ENCODE data around the gene CRAMP1.

CRAMP1 gene

DNA sequence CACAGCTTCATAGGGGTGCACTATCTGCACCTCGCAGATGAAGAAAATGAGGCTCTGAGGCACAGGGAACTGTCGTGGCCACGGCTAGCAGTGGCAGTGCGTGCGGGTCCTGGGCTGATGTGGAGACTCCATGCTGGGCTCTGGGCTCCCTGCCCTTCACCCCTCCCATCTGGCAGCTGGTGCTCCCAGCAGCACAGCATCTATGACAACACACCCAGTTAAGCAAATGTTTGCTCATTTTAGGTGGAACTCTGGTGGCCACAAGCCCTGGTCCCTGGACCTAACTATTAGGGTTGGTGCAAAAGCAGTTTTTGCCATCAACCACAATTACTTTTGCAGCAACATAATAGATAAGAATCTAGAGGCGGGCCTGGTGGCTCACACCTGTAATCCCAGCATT is 31.2 kb upstream of the CRAMP1 start:
- Histone ChIP-seq H3K9me3 (no peaks in the 10 kb centered on the region), H3K27me3 (no peaks in the 10 kb centered on the region), H3K36me3 (peaks cover 4% of the 10 kb centered on the region), H3K4me1 (no peaks in the 10 kb centered on the region), H3K4me3 (ENCODE audit: low read depth, low read length) (no peak overlapping the region)
- TF ChIP-seq, protein P1, sequence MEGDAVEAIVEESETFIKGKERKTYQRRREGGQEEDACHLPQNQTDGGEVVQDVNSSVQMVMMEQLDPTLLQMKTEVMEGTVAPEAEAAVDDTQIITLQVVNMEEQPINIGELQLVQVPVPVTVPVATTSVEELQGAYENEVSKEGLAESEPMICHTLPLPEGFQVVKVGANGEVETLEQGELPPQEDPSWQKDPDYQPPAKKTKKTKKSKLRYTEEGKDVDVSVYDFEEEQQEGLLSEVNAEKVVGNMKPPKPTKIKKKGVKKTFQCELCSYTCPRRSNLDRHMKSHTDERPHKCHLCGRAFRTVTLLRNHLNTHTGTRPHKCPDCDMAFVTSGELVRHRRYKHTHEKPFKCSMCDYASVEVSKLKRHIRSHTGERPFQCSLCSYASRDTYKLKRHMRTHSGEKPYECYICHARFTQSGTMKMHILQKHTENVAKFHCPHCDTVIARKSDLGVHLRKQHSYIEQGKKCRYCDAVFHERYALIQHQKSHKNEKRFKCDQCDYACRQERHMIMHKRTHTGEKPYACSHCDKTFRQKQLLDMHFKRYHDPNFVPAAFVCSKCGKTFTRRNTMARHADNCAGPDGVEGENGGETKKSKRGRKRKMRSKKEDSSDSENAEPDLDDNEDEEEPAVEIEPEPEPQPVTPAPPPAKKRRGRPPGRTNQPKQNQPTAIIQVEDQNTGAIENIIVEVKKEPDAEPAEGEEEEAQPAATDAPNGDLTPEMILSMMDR (IDR thresholded peaks at IDR 0.05; ENCODE audit: low read depth, low read length) = no peak
- no peak for DNase-seq

DNA sequence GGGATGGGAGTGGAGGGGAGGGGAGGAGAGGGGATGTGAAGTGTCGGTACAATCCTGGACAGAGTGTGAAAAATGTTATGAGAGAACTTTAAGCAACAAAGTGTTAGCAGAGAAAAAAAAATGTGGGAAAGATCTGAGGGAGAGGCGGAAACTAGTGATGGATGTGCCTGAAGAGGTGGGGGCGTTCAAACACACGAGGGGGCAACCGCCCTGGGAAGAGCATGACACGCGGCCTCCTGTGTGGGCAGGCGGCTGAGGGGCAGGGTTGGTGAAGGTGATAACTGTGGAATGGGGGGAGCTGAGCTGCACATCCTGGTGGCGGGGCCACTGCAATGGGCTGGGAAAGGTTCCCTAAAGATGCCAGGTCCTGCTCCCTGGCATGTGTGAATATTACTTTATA is 30.4 kb upstream of the CRAMP1 start:
- H3K4me3 ChIP-seq (ENCODE audit: low read depth, low read length) = no peak overlapping the region
- no peak for DNase-seq
- H3K9me3 ChIP-seq = no peaks in the 10 kb centered on the region
- H3K36me3 ChIP-seq = peaks cover 4% of the 10 kb centered on the region
- no peaks in the 10 kb centered on the region for H3K4me1 ChIP-seq
- TF ChIP-seq, protein P1 (IDR thresholded peaks at IDR 0.05; ENCODE audit: low read depth, low read length) = no peak
- H3K27me3 ChIP-seq = no peaks in the 10 kb centered on the region

DNA sequence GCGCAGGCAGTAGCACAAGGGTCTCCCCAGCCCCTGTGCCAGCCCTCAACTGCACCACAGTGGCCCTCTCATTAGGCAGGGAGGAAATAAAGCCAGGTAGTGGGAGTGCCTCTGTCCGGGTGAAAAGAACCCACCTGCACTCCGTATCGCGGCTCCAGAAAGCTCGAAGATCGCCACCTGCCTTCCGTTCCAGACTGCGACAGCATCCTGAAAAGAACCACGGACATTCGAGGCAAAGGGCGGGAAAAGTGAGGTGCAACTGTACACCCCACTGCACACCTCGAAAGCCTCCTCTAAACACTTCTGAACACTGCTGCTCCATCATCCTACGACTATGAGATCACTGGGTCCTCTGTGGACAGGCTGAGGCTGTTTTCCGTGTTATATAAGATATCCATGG is 29.0 kb upstream of the CRAMP1 start:
- no peak overlapping the region for H3K4me3 ChIP-seq (ENCODE audit: low read depth, low read length)
- no peak for DNase-seq
- H3K4me1 ChIP-seq = no peaks in the 10 kb centered on the region
- no peaks in the 10 kb centered on the region for H3K27me3 ChIP-seq
- H3K9me3 ChIP-seq = no peaks in the 10 kb centered on the region
- TF ChIP-seq, protein P1 (IDR thresholded peaks at IDR 0.05; ENCODE audit: low read depth, low read length) = peak; percentile 6; the same call in 1 of the 2 replicates
- peaks cover 4% of the 10 kb centered on the region for H3K36me3 ChIP-seq

DNA sequence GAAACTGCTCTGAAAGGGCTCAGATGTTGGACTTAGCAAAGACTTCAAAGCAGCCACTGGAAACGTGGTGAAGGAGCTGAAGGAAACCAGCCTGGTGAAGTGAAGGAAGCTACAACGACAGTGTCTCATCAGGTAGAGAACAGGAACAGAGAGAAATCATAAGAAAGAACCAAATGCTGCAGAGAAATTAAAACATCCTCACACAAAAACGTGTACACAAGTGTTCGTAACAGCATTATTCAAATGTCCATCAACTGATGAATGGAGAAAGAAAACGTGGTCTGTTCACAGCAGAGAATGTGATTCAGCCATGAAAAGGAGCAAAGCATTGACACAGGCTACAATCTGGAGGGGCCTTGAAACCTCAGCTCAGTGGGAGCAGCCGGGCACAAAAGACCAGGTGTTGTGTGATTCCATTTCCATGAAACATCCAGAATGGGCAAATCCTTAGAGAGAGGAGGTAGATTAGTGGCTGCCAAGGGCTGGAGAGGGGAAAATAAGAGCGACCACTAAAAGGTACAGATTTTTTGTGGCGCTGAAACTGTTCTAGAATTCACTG is 27.2 kb upstream of the CRAMP1 start:
- no peak overlapping the region for H3K4me3 ChIP-seq (ENCODE audit: low read depth, low read length)
- DNase-seq = no peak
- no peaks in the 10 kb centered on the region for H3K27me3 ChIP-seq
- no peaks in the 10 kb centered on the region for H3K9me3 ChIP-seq
- TF ChIP-seq, protein P1 (IDR thresholded peaks at IDR 0.05; ENCODE audit: low read depth, low read length) = no peak
- H3K4me1 ChIP-seq = no peaks in the 10 kb centered on the region
- peaks cover 4% of the 10 kb centered on the region for H3K36me3 ChIP-seq

DNA sequence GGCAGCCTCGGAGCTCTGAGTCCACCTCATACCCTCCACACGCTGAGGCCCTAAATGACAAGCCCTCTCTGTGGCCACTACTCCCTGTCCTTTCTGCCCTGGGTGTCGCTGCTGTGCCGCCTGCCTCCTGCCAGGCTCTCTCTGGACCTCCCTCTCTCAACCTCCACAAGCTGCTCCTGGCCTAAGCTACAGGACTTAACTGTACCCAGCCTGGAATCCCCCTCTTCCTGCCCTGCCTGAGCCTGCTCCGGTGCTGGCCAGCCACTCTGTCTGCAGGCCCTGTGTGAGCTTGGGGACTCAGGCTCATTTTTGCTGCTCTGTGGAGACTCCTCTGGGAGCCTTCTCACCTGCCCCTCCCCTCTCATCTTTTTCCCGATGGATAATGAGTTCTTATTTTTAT is 21.8 kb upstream of the CRAMP1 start:
- TF ChIP-seq, protein P1 (IDR thresholded peaks at IDR 0.05; ENCODE audit: low read depth, low read length) = no peak
- Histone ChIP-seq H3K36me3 (no peaks in the 10 kb centered on the region; the same call in 1 of the 2 replicates), H3K27me3 (no peaks in the 10 kb centered on the region), H3K9me3 (no peaks in the 10 kb centered on the region), H3K4me1 (no peaks in the 10 kb centered on the region), H3K4me3 (ENCODE audit: low read depth, low read length) (no peak overlapping the region)
- no peak for DNase-seq

DNA sequence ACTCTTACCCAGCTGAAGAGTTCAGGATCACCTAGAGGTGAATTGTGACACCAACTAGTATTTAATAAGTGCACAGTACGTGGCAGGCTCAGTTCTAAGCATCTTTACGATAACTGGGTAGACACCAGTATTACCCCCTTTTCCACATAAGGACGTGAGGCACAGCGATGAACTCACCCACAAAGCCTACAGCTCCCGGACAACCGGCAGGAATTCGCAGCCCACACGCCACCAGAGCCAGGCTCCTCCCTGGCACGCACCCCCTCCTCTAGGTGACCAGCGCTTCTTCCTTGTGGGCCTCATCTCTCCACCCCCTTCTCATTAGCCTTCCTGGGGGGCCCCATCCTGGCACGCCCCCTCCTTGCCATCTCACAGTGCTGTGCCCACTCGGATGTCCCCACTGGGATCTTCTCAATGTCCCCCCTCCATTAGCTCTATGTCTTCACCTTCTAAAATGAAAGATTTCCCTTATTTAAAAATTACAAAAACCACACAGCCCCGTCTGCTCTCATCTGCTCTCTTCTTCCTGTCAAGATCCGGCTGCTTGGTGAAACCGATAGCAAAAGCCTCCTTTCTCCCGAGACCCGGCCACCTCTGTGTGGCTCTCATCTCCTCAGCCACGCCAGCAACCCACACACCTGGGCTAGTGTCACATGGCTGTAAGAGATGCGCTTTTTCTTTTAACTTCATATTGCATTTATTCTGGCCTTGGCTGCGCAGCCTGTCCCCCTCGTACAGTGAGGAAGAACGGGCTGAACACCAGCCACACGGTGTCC is 21.0 kb upstream of the CRAMP1 start:
- TF ChIP-seq, protein P1 (IDR thresholded peaks at IDR 0.05; ENCODE audit: low read depth, low read length) = no peak
- H3K4me1 ChIP-seq = no peaks in the 10 kb centered on the region
- no peaks in the 10 kb centered on the region for H3K27me3 ChIP-seq
- H3K9me3 ChIP-seq = no peaks in the 10 kb centered on the region
- H3K36me3 ChIP-seq = no peaks in the 10 kb centered on the region; the same call in 1 of the 2 replicates
- H3K4me3 ChIP-seq (ENCODE audit: low read depth, low read length) = no peak overlapping the region
- DNase-seq = no peak

All from BE2C (cell line).